PFSK-1 (cell line): ENCODE measurements around the gene ANGPTL4.

ENCODE experiments used
- SIN3A ChIP-seq: IDR thresholded peaks from 2 replicates; pipeline ENCODE4 v1.6.1; 2012; ENCODE audit warnings: mild to moderate bottlenecking, low read length, moderate library complexity, borderline replicate concordance; ENCODE audit not compliant: insufficient read depth
- TAF1 ChIP-seq: IDR thresholded peaks from 2 replicates; pipeline ENCODE4 v1.6.1; 2012; ENCODE audit warnings: low read length, control low read depth, borderline replicate concordance; ENCODE audit not compliant: insufficient read depth

DNA sequence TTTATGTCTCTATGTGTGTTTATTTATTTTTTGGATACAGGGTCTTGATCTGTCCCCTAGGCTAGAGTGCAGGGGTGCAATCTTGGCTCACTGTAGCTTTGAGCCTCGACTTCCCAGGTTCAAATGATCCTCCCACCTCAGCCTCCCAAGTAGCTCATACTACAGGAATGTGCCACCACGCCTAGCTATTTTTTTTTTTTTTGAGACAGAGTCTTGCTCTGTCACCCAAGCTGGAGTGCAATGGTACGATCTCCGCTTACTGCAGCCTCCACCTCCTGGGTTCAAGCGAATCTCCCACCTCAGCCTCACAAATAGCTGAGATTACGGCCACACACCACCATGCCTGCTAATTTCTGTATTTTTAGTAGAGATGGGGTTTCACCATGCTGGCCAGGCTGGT is 5.0 kb upstream of the ANGPTL4 start:
- TF ChIP-seq TAF1 (no peak), SIN3A (no peak)
